MCF 10A (cell line): Measurements from ENCODE around the gene DYNC2H1. TPM values are rescaled to one million over a fixed set of nuclear protein-coding genes. Genes with fewer than 3 reads are reported as not detected.

Experiments used
- BruUV-seq: library from RNA; stranded (reverse); fragments of 400-500 nt; replicated peaks from 2 replicates; lab custom pipeline; 2021; lab: Mats Ljungman, UMichigan
- CTCF ChIA-PET: fragments of 300-600 bp; sonication (Branson Sonifier 250); formaldehyde crosslinking; extraction: SDS; loops from one replicate; lab custom pipeline; 2021; ENCODE audit warnings: antibody characterized with exemption, inconsistent platforms; lab: Yijun Ruan, JAX
- POLR2A ChIA-PET: fragments of 300-600, 350-650 bp; sonication (Branson Sonifier 250); formaldehyde crosslinking; extraction: SDS; loops from one replicate; lab custom pipeline; 2020; ENCODE audit warnings: antibody characterized with exemption, inconsistent platforms; lab: Yijun Ruan, JAX
- DNase-seq: peaks from one replicate; pipeline ENCODE4 v3.0.0-alpha.2; 2018; ENCODE audit not compliant: unreplicated experiment
- H3K27ac Mint-ChIP-seq: one replicate; pipeline ENCODE4 v1.8.0; 2022; ENCODE audit warnings: mild to moderate bottlenecking, low read depth, mixed read lengths; ENCODE audit not compliant: unreplicated experiment
- H3K27me3 Mint-ChIP-seq: one replicate; pipeline ENCODE4 v1.8.0; 2022; ENCODE audit warnings: mixed read lengths; ENCODE audit not compliant: insufficient read depth, unreplicated experiment
- H3K36me3 Mint-ChIP-seq: one replicate; pipeline ENCODE4 v1.8.0; 2022; ENCODE audit warnings: mild to moderate bottlenecking, moderate library complexity, mixed read lengths; ENCODE audit not compliant: insufficient read depth, unreplicated experiment
- H3K4me1 Mint-ChIP-seq: one replicate; pipeline ENCODE4 v1.8.0; 2022; ENCODE audit warnings: mixed read lengths; ENCODE audit not compliant: insufficient read depth, unreplicated experiment
- H3K4me3 Mint-ChIP-seq: one replicate; pipeline ENCODE4 v1.8.0; 2022; ENCODE audit warnings: mild to moderate bottlenecking, moderate library complexity, mixed read lengths; ENCODE audit not compliant: unreplicated experiment
- H3K9me3 Mint-ChIP-seq: one replicate; pipeline ENCODE4 v1.8.0; 2022; ENCODE audit warnings: mixed read lengths; ENCODE audit not compliant: unreplicated experiment
- intact Hi-C: fragments of 100-400 bp; cut with micrococcal nuclease; formaldehyde crosslinking; loops from 2 replicates; pipeline ENCODE4 v1.14.1; 2022
- total RNA-seq: library from RNA; stranded (reverse); gene quantifications from 2 replicates; pipeline ENCODE4 v1.2.3, GENCODE V29; 2022
- TF ChIP-seq, protein P1 (sequence below): fragments of 200-600 bp; IDR thresholded peaks from one replicate; pipeline ENCODE4 v1.8.0; 2022; ENCODE audit warnings: antibody characterized with exemption, mild to moderate bottlenecking; ENCODE audit not compliant: unreplicated experiment

DYNC2H1 gene
- total RNA-seq, 1 experiment from 2014 or later = 23.0 TPM

GRCh38 chr11:103494491-103494890 lies 385.3 kb downstream of the DYNC2H1 start:
- H3K4me3 Mint-ChIP-seq = no peak overlapping the region
- H3K27me3 Mint-ChIP-seq = no peaks in the 10 kb centered on the region
- no TSS peak for BruUV-seq

DNA sequence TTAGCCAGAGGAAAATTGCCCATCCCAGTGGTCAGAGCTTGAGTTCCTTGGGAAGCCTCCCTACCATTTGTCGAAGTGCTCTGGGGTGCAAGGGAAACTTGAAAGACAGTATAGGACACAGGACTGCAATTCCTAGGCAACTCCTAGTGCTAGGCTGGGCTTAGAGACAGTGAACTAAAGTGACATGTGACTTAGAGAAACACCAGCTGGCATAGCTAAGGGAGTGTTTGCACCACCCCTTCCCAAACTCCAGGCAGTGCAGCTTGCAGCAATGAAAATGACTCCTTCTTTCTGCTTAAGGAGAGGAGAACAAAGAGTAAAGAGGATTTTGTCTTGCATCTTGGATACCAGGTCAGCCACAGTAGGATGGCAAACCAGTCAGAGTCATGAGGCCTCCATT lies 388.0 kb downstream of the DYNC2H1 start:
- POLR2A ChIA-PET = no interaction called here
- no peaks in the 10 kb centered on the region for H3K27me3 Mint-ChIP-seq
- no peak for DNase-seq
- no peak overlapping the region for H3K27ac Mint-ChIP-seq
- H3K36me3 Mint-ChIP-seq = no peaks in the 10 kb centered on the region
- no peak overlapping the region for H3K4me3 Mint-ChIP-seq
- TF ChIP-seq, protein P1, sequence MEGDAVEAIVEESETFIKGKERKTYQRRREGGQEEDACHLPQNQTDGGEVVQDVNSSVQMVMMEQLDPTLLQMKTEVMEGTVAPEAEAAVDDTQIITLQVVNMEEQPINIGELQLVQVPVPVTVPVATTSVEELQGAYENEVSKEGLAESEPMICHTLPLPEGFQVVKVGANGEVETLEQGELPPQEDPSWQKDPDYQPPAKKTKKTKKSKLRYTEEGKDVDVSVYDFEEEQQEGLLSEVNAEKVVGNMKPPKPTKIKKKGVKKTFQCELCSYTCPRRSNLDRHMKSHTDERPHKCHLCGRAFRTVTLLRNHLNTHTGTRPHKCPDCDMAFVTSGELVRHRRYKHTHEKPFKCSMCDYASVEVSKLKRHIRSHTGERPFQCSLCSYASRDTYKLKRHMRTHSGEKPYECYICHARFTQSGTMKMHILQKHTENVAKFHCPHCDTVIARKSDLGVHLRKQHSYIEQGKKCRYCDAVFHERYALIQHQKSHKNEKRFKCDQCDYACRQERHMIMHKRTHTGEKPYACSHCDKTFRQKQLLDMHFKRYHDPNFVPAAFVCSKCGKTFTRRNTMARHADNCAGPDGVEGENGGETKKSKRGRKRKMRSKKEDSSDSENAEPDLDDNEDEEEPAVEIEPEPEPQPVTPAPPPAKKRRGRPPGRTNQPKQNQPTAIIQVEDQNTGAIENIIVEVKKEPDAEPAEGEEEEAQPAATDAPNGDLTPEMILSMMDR = no peak
- no TSS peak for BruUV-seq
- intact Hi-C loops = no loop called here
- no peaks in the 10 kb centered on the region for H3K4me1 Mint-ChIP-seq
- no peaks in the 10 kb centered on the region for H3K9me3 Mint-ChIP-seq
- CTCF ChIA-PET = no interaction called here

More at GRCh38 chr11:103494491-103494890, 385.3 kb downstream of the DYNC2H1 start:
- TF ChIP-seq, protein P1 = no peak
- Mint-ChIP-seq H3K36me3 (no peaks in the 10 kb centered on the region), H3K4me1 (no peaks in the 10 kb centered on the region), H3K27ac (no peak overlapping the region), H3K9me3 (no peaks in the 10 kb centered on the region)
- intact Hi-C loops = no loop called here
- no peak for DNase-seq
- CTCF ChIA-PET = interaction anchor here (0.7 kb wide), 1 partner anchor 132 kb away, joined by 4 read pairs; no protein-coding TSS in a partner anchor
- POLR2A ChIA-PET = interaction anchor here (1.9 kb wide), 1 partner anchor 8 kb away, joined by 5 read pairs; no protein-coding TSS in a partner anchor

GRCh38 chr11:103499710-103500340 lies 390.6 kb downstream of the DYNC2H1 start:
- CTCF ChIA-PET = no interaction called here

DNA sequence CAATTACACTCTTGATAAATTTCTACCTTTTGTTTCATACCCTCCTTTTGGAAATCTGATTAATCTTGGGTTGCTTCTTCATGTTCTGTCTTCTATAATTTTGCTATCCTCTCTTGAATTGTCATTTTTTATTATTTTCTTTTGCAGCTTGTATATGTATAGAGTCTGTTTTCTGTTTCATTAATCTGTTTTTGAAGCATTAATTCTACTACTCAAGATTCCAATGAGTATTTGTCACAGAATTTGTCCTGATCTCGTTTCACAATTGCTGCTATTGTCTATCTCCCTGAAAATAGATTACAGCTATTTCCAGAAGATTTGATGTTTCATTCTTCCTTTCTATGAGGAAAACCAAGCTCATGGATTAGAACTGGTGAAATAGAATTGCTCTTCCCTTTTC lies 406.1 kb downstream of the DYNC2H1 start:
- Mint-ChIP-seq H3K9me3 (no peaks in the 10 kb centered on the region), H3K4me1 (peaks cover 4% of the 10 kb centered on the region), H3K4me3 (no peak overlapping the region), H3K27ac (no peak overlapping the region), H3K27me3 (no peaks in the 10 kb centered on the region), H3K36me3 (no peaks in the 10 kb centered on the region)
- intact Hi-C loops = no loop called here
- no TSS peak for BruUV-seq
- TF ChIP-seq, protein P1 = no peak
- POLR2A ChIA-PET = no interaction called here
- CTCF ChIA-PET = interaction anchor here (0.6 kb wide), 1 partner anchor 12 kb away, joined by 4 read pairs; no protein-coding TSS in a partner anchor
- no peak for DNase-seq

More at GRCh38 chr11:103499710-103500340, 390.6 kb downstream of the DYNC2H1 start:
- Mint-ChIP-seq H3K4me1 (no peaks in the 10 kb centered on the region), H3K27ac (no peak overlapping the region), H3K9me3 (no peaks in the 10 kb centered on the region), H3K36me3 (no peaks in the 10 kb centered on the region), H3K27me3 (no peaks in the 10 kb centered on the region), H3K4me3 (no peak overlapping the region)
- BruUV-seq = no TSS peak
- no peak for DNase-seq
- intact Hi-C loops = no loop called here
- TF ChIP-seq, protein P1 = no peak
- POLR2A ChIA-PET = interaction anchor here (0.7 kb wide), 1 partner anchor 14 kb away, joined by 3 read pairs; no protein-coding TSS in a partner anchor
